Ishikawa (cell line): Measurements from ENCODE around the gene CCL1.

Experiments used
- CEBPB ChIP-seq: IDR thresholded peaks from 2 replicates; pipeline ENCODE4 v1.6.1; 2012
- CREB1 ChIP-seq: IDR thresholded peaks from 2 replicates; pipeline ENCODE4 v1.6.1; 2012; ENCODE audit warnings: low read depth
- EGR1 ChIP-seq: IDR thresholded peaks from 2 replicates; pipeline ENCODE4 v1.6.1; 2012
- EP300 ChIP-seq: IDR thresholded peaks from 2 replicates; pipeline ENCODE4 v1.6.1; 2012; ENCODE audit warnings: borderline replicate concordance
- FOXM1 ChIP-seq: IDR thresholded peaks from 2 replicates; pipeline ENCODE4 v1.6.1; 2012; ENCODE audit warnings: low read depth, borderline replicate concordance
- MAX ChIP-seq: IDR thresholded peaks from 2 replicates; pipeline ENCODE4 v1.6.1; 2012
- NFIC ChIP-seq: IDR thresholded peaks from 2 replicates; pipeline ENCODE4 v1.6.1; 2012
- RAD21 ChIP-seq: IDR thresholded peaks from 2 replicates; pipeline ENCODE4 v1.6.1; 2012; ENCODE audit warnings: low read depth
- REST ChIP-seq: IDR thresholded peaks from 2 replicates; pipeline ENCODE4 v1.6.1; 2012; ENCODE audit warnings: low read depth, mild to moderate bottlenecking
- TAF1 ChIP-seq: IDR thresholded peaks from 2 replicates; pipeline ENCODE4 v1.6.1; 2012; ENCODE audit warnings: low read depth, mild to moderate bottlenecking
- TCF12 ChIP-seq: IDR thresholded peaks from 2 replicates; pipeline ENCODE4 v1.6.1; 2012; ENCODE audit warnings: low read depth
- TEAD4 ChIP-seq: IDR thresholded peaks from 2 replicates; pipeline ENCODE4 v1.6.1; 2012
- USF1 ChIP-seq: IDR thresholded peaks from 2 replicates; pipeline ENCODE4 v1.6.1; 2012
- YY1 ChIP-seq: IDR thresholded peaks from 2 replicates; pipeline ENCODE4 v1.6.1; 2012; ENCODE audit warnings: low read depth
- ZBTB7A ChIP-seq: IDR thresholded peaks from 2 replicates; pipeline ENCODE4 v1.6.1; 2012; ENCODE audit warnings: low read depth

CCL1 gene

GRCh38 chr17:34386697-34387550, 23.9 kb upstream of the CCL1 start:
- no peak for TF ChIP-seq TCF12
- no peak for TF ChIP-seq CEBPB
- no peak for TF ChIP-seq USF1
- no peak for TF ChIP-seq FOXM1
- no peak for TF ChIP-seq CREB1
- no peak for TF ChIP-seq TAF1
- no peak for TF ChIP-seq RAD21
- no peak for TF ChIP-seq EP300
- no peak for TF ChIP-seq TEAD4
- no peak for TF ChIP-seq MAX
- no peak for TF ChIP-seq EGR1

GRCh38 chr17:34386343-34386696, 23.3 kb upstream of the CCL1 start:
- TF ChIP-seq TCF12 (no peak), USF1 (no peak), MAX (no peak), TEAD4 (no peak), FOXM1 (no peak), ZBTB7A (no peak), CREB1 (no peak), NFIC (no peak), RAD21 (no peak)

GRCh38 chr17:34384822-34385605, 22.0 kb upstream of the CCL1 start:
- TF ChIP-seq USF1 (no peak), ZBTB7A (no peak), YY1 (no peak), RAD21 (no peak), CREB1 (no peak), REST (no peak), EGR1 (no peak), CEBPB (no peak), EP300 (no peak), FOXM1 (no peak), TAF1 (no peak), NFIC (no peak), MAX (no peak)

GRCh38 chr17:34384271-34384670, 21.2 kb upstream of the CCL1 start:
- TF ChIP-seq EP300 (no peak), FOXM1 (no peak), USF1 (no peak), TEAD4 (no peak), MAX (no peak), ZBTB7A (no peak), REST (no peak), YY1 (no peak), CREB1 (no peak), NFIC (no peak), EGR1 (no peak), CEBPB (no peak), RAD21 (no peak)
